Neuron (in vitro differentiated cells): ENCODE measurements around the gene DYNC2I2.
"Not testable (repeated sequence)": the region's sequence is repeated elsewhere in the genome, so short reads cannot be mapped to it uniquely, and the experiment has no call there.

Experiments used
- H2AFZ ChIP-seq: one replicate; pipeline ENCODE4 v1.6.1; 2013; ENCODE audit warnings: low read depth, mild to moderate bottlenecking, inconsistent platforms, low read length, moderate library complexity
- H3K27me3 ChIP-seq: one replicate; pipeline ENCODE4 v1.6.1; 2013; ENCODE audit warnings: low read length; ENCODE audit not compliant: insufficient read depth
- H3K36me3 ChIP-seq: one replicate; pipeline ENCODE4 v1.6.1; 2013; ENCODE audit warnings: low read length; ENCODE audit not compliant: insufficient read depth
- H3K4me1 ChIP-seq: one replicate; pipeline ENCODE4 v1.6.1; 2013; ENCODE audit warnings: low read length; ENCODE audit not compliant: insufficient read depth
- H3K4me3 ChIP-seq: 2 replicates; pipeline ENCODE4 v1.5.1; 2013; ENCODE audit warnings: mild to moderate bottlenecking, low read length, moderate library complexity
- H3K9me3 ChIP-seq: one replicate; pipeline ENCODE4 v1.6.1; 2013; ENCODE audit warnings: low read length

DYNC2I2 gene

DNA sequence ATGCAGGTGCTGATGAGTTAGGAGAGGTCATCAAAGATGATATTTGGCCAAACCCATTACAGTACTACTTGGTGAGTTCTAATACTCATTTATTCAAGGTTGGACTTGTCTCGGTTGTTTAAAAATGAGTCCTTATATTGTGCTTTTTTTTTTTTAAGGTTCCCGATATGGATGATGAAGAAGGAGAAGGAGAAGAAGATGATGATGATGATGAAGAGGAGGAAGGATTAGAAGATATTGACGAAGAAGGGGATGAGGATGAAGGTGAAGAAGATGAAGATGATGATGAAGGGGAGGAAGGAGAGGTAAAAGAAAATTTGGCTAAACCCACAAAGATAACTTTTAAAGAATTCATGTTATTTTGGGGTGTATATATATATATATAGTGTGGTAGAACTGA, 37.1 kb upstream of the DYNC2I2 start:
- peaks cover 59% of the 10 kb centered on the region for H3K36me3 ChIP-seq
- H3K9me3 ChIP-seq, H3K4me3 ChIP-seq, H3K27me3 ChIP-seq, H2AFZ ChIP-seq: not testable (repeated sequence)
- H3K4me1 ChIP-seq: peaks cover 14% of the 10 kb centered on the region

- Histone ChIP-seq H3K9me3 (no peaks in the 10 kb centered on the region), H3K36me3 (peaks cover 44% of the 10 kb centered on the region), H3K27me3 (no peaks in the 10 kb centered on the region), H3K4me3 (peak overlapping the region; percentile 94), H2AFZ (no peak overlapping the region), H3K4me1 (peaks cover 24% of the 10 kb centered on the region)
Measured at GRCh38 chr9:128690684-128691034, 34.0 kb upstream of the DYNC2I2 start.

- Histone ChIP-seq H2AFZ (no peak overlapping the region), H3K9me3 (no peaks in the 10 kb centered on the region), H3K36me3 (peaks cover 41% of the 10 kb centered on the region), H3K4me3 (peak overlapping the region; percentile 94), H3K27me3 (no peaks in the 10 kb centered on the region), H3K4me1 (peaks cover 29% of the 10 kb centered on the region)
Measured at GRCh38 chr9:128689820-128690683, 33.4 kb upstream of the DYNC2I2 start.

GRCh38 chr9:128689293-128689774, 32.7 kb upstream of the DYNC2I2 start:
- H3K4me3 ChIP-seq: peak overlapping the region; percentile 94
- H3K4me1 ChIP-seq: peaks cover 36% of the 10 kb centered on the region
- no peaks in the 10 kb centered on the region for H3K27me3 ChIP-seq
- no peaks in the 10 kb centered on the region for H3K9me3 ChIP-seq
- no peak overlapping the region for H2AFZ ChIP-seq
- peaks cover 37% of the 10 kb centered on the region for H3K36me3 ChIP-seq

- no peaks in the 10 kb centered on the region for H3K27me3 ChIP-seq
- H2AFZ ChIP-seq: peak within 1 kb of the TSS; percentile 97
- H3K36me3 ChIP-seq: peaks cover 31% of the 10 kb centered on the region
- peak within 1 kb of the TSS; percentile 94 for H3K4me3 ChIP-seq
- H3K4me1 ChIP-seq: peaks cover 40% of the 10 kb centered on the region
- no peaks in the 10 kb centered on the region for H3K9me3 ChIP-seq
Measured at GRCh38 chr9:128688501-128689292, 32.0 kb upstream of the DYNC2I2 start, which contains the start of gene SET. SET (plus strand) TSS chr9:128689222; CDS start chr9:128689583, 361 bp downstream.

GRCh38 chr9:128687453-128687852, 30.8 kb upstream of the DYNC2I2 start:
- H3K4me1 ChIP-seq: peaks cover 44% of the 10 kb centered on the region
- no peaks in the 10 kb centered on the region for H3K9me3 ChIP-seq
- peaks cover 19% of the 10 kb centered on the region for H3K36me3 ChIP-seq
- no peaks in the 10 kb centered on the region for H3K27me3 ChIP-seq
- no peak overlapping the region for H3K4me3 ChIP-seq
- no peak overlapping the region for H2AFZ ChIP-seq

DNA sequence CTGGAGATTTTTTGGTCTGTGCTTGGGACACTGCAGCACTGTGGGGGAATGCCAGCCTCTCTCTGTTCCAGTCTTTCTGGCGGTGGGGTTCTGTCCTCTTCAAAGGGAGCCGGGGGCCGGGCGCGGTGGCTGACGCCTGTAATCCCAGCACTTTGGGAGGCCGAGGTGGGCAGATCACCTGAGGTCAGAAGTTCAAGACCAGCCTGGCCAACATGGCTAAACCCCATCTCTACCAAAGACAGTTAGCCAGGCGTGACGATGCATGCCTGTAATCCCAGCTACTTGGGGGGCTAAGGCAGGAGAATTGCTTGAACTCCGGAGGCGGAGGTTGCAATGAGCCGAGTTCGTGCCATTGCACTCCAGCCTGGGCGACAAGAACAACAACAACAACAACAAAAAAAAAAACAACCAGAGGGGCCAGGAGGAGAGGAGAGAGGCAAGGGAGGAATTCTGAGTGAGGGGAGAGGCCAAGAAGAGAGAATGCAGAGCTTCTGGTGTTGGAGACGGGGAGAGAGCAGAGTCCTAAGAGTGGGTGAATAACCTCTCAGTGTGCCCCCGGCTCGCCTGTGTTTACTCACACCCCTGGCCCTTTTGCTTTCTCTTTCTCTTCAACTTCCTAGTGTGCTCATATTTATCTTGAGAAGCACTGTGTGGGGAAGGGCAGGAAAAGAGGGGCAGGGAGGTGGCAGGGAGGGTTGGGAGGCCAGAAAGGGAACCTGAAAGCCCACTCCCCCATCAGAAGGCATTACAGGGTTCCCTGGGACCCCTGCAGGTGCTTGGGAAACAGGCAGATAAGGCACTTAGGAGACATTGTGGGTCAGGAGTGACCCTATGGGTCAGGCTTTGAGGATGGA, 29.2 kb upstream of the DYNC2I2 start:
- Histone ChIP-seq H3K36me3 (peaks cover 4% of the 10 kb centered on the region), H2AFZ (no peak overlapping the region), H3K27me3 (no peaks in the 10 kb centered on the region), H3K9me3 (no peaks in the 10 kb centered on the region), H3K4me1 (peaks cover 31% of the 10 kb centered on the region), H3K4me3 (no peak overlapping the region)

DNA sequence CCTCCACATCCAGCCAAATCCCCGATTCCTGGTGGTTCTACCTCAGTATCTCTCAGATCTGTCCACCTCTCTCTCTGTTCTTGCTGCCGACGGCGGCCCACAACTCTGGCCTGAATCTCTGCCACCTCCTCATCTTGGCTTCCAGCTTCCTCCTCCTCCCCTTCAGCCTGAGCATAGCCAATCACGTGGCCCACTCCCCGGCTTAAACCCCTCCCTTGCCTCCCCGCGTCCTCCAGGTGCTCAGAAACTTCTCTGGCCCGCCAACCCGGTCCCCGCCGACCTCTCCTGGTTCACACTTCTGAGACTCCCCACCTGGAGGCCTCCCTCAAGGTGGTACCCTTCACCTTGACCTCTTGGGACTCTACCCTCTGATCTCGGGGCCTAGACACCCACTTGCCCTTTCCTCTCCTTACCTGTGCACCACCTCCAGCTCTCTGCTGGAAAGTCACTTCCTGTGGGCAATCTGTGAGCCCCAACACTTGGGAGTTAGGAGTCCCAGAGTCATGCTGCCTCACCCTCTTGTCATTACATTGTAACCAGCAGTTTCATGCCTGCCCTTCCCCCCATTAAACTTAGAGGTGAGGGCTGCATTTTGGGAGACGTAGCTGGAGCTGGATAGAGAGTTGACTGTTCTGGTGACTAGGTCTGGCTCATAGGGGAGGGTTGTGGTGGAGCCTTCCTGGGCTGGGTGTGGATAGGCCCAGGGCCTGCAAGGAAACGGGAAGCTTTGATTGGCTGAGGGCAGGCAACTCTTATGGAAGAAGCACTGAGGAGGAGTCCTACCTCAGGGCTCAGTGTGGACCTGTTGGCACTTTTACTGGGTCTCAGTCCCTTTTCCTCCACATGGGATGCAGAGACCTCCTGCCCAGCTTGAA, 27.9 kb upstream of the DYNC2I2 start:
- peak overlapping the region; percentile 60 for H3K4me3 ChIP-seq
- peak overlapping the region; percentile 73 for H2AFZ ChIP-seq

DNA sequence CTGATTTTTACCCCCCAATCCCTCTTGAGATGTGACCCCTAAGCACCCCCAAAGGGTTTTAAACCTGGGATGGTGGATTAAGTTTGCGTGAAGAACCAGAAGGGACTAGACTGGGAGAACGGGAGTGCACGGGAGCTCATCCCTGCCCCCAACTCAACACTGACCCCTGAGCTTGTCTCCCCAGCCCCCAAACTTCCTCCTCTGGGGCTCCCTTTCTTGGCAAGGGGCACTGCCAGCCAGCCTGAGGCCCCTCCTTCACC, 27.3 kb upstream of the DYNC2I2 start:
- Histone ChIP-seq H3K36me3 (no peaks in the 10 kb centered on the region), H3K4me3 (peak overlapping the region; percentile 60), H3K4me1 (peaks cover 31% of the 10 kb centered on the region), H3K9me3 (no peaks in the 10 kb centered on the region), H2AFZ (peak overlapping the region; percentile 73), H3K27me3 (no peaks in the 10 kb centered on the region)

More for the DNA sequence above, 27.9 kb upstream of the DYNC2I2 start:
- Histone ChIP-seq H3K27me3 (no peaks in the 10 kb centered on the region), H3K9me3 (no peaks in the 10 kb centered on the region), H3K36me3 (no peaks in the 10 kb centered on the region), H3K4me1 (peaks cover 31% of the 10 kb centered on the region)

GRCh38 chr9:128683340-128684064, 26.9 kb upstream of the DYNC2I2 start:
- Histone ChIP-seq H2AFZ (peak overlapping the region; percentile 73), H3K36me3 (no peaks in the 10 kb centered on the region), H3K4me3 (peak overlapping the region; percentile 60), H3K9me3 (no peaks in the 10 kb centered on the region), H3K4me1 (peaks cover 29% of the 10 kb centered on the region), H3K27me3 (no peaks in the 10 kb centered on the region)

GRCh38 chr9:128677794-128678193, 21.1 kb upstream of the DYNC2I2 start:
- H3K4me1 ChIP-seq: no peaks in the 10 kb centered on the region
- H3K27me3 ChIP-seq: no peaks in the 10 kb centered on the region
- H3K9me3 ChIP-seq: no peaks in the 10 kb centered on the region
- no peak overlapping the region for H2AFZ ChIP-seq
- no peak overlapping the region for H3K4me3 ChIP-seq
- H3K36me3 ChIP-seq: no peaks in the 10 kb centered on the region
